ENCODE data around the gene KDM4B. TPM values are rescaled to one million over a fixed set of nuclear protein-coding genes. Genes with fewer than 3 reads are reported as not detected.

The KDM4B gene
- total RNA-seq, 6 experiments from 2014 or later, result 17.0 to 27.2 (median 20.3) TPM

- Mint-ChIP-seq H3K4me3 (0 out of 2 replicates have a peak overlapping the region, but pooled peaks have one; percentile 9), H3K9me3 (peaks cover 4% of the 10 kb centered on the region; the same call in 1 of the 2 replicates)
These were observed 80.0 kb downstream of the KDM4B start for GRCh38 chr19:5048727-5049553.

DNA sequence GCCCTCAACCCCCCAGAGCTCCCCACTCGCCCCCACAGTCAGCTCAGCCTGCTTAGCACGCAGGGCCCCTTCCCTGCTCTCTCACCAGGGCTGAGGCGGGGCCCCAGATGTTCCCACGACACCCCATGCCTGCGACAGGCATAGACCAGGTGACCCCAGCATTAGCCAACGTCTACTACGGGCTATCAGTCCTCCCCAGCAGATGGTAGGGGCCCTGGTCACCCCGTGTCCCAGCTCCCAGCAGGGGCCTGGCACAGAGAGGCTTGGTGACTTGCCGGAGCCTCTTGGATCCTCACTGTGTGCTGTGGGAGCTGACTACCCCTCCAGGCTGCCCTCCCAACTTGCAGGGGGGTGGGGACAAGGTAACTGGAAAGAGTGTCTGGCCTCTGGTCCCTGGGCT, 80.6 kb downstream of the KDM4B start:
- Mint-ChIP-seq H3K36me3 (ENCODE audit: low read depth) (peaks cover 2% of the 10 kb centered on the region; the same call in 1 of the 2 replicates), H3K27ac (no peak overlapping the region), H3K4me3 (no peak overlapping the region), H3K9me3 (peaks cover under 1% of the 10 kb centered on the region; the same call in 1 of the 2 replicates), H3K27me3 (ENCODE audit: insufficient read depth) (peaks cover 5% of the 10 kb centered on the region), H3K4me1 (ENCODE audit: low read depth) (peaks cover 20% of the 10 kb centered on the region)
- DNase-seq, result no peak
- TF ChIP-seq, protein P1, sequence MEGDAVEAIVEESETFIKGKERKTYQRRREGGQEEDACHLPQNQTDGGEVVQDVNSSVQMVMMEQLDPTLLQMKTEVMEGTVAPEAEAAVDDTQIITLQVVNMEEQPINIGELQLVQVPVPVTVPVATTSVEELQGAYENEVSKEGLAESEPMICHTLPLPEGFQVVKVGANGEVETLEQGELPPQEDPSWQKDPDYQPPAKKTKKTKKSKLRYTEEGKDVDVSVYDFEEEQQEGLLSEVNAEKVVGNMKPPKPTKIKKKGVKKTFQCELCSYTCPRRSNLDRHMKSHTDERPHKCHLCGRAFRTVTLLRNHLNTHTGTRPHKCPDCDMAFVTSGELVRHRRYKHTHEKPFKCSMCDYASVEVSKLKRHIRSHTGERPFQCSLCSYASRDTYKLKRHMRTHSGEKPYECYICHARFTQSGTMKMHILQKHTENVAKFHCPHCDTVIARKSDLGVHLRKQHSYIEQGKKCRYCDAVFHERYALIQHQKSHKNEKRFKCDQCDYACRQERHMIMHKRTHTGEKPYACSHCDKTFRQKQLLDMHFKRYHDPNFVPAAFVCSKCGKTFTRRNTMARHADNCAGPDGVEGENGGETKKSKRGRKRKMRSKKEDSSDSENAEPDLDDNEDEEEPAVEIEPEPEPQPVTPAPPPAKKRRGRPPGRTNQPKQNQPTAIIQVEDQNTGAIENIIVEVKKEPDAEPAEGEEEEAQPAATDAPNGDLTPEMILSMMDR (IDR thresholded peaks at IDR 0.05), result no peak

More at GRCh38 chr19:5048727-5049553, 80.0 kb downstream of the KDM4B start:
- no peak overlapping the region; the same call in 1 of the 2 replicates for H3K27ac Mint-ChIP-seq
- DNase-seq, result peak; percentile 42
- peaks cover 5% of the 10 kb centered on the region for H3K27me3 Mint-ChIP-seq (ENCODE audit: insufficient read depth)
- peaks cover 5% of the 10 kb centered on the region; the same call in 1 of the 2 replicates for H3K36me3 Mint-ChIP-seq (ENCODE audit: low read depth)
- TF ChIP-seq, protein P1 (IDR thresholded peaks at IDR 0.05), result no peak
- H3K4me1 Mint-ChIP-seq (ENCODE audit: low read depth), result peaks cover 20% of the 10 kb centered on the region

GRCh38 chr19:5050067-5050656, 81.2 kb downstream of the KDM4B start:
- Mint-ChIP-seq H3K4me1 (ENCODE audit: low read depth) (peaks cover 20% of the 10 kb centered on the region), H3K27me3 (ENCODE audit: insufficient read depth) (peaks cover 5% of the 10 kb centered on the region), H3K27ac (no peak overlapping the region), H3K36me3 (ENCODE audit: low read depth) (no peaks in the 10 kb centered on the region), H3K9me3 (no peaks in the 10 kb centered on the region), H3K4me3 (no peak overlapping the region)
- TF ChIP-seq, protein P1 (IDR thresholded peaks at IDR 0.05), result no peak
- no peak for DNase-seq

- Mint-ChIP-seq H3K27ac (no peak overlapping the region), H3K4me3 (no peak overlapping the region), H3K4me1 (ENCODE audit: low read depth) (peaks cover 18% of the 10 kb centered on the region), H3K36me3 (ENCODE audit: low read depth) (no peaks in the 10 kb centered on the region), H3K27me3 (ENCODE audit: insufficient read depth) (peaks cover 6% of the 10 kb centered on the region), H3K9me3 (no peaks in the 10 kb centered on the region)
- TF ChIP-seq, protein P1 (IDR thresholded peaks at IDR 0.05), result no peak
- no peak for DNase-seq
These were observed 82.0 kb downstream of the KDM4B start for GRCh38 chr19:5050905-5051304.

DNA sequence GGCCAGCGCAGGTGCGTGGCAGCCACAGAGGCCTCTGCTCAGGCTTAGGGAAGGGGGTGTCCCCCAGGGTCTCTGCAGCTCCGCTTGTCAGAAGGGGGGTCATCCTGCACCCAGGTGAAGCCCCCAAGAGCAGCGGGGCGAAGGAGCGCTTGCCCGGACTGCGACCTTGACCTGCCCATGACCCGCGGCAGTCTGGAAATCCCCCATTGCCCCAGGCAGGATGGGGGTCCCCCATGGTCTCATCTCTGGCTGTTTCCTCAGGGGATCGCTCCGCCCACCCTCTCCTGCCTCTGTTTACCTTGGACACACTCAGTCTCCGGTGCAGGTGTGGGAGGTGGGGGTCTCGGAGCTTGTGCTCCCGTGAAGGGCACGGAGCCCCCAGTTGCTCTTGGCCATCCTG, 82.7 kb downstream of the KDM4B start:
- Mint-ChIP-seq H3K27ac (no peak overlapping the region), H3K9me3 (no peaks in the 10 kb centered on the region), H3K4me3 (no peak overlapping the region), H3K36me3 (ENCODE audit: low read depth) (no peaks in the 10 kb centered on the region), H3K4me1 (ENCODE audit: low read depth) (peaks cover 11% of the 10 kb centered on the region), H3K27me3 (ENCODE audit: insufficient read depth) (peaks cover 8% of the 10 kb centered on the region)
- no peak for DNase-seq
- TF ChIP-seq, protein P1 (IDR thresholded peaks at IDR 0.05), result no peak

All from HFFc6 (cell line).